Measurements from ENCODE around the gene IGFALS. TPM values are rescaled to one million over a fixed set of nuclear protein-coding genes. Genes with fewer than 3 reads are reported as not detected.
A peak's percentile ranks its signal among the peaks of the same experiment; 100 is the strongest.

IGFALS gene
- total RNA-seq, 6 donors from 2014 or later = 1.0 to 11.5 (median 3.1) TPM

GRCh38 chr16:1776991-1777374, 16.5 kb downstream of the IGFALS start:
- no peaks in the 10 kb centered on the region for H3K9me3 ChIP-seq
- DNase-seq = peak in 1 of 2 donors; percentile 84

GRCh38 chr16:1776672-1776955, 16.9 kb downstream of the IGFALS start:
- H3K27ac ChIP-seq = no peak overlapping the region
- H3K27me3 ChIP-seq = no peaks in the 10 kb centered on the region
- DNase-seq (peak in 1 of 2 donors; percentile 65), ATAC-seq (ENCODE audit: low FRiP score in 2 of 2) (no peak)
- H3K4me1 ChIP-seq = peaks cover 32 to 49% (median 40%) of the 10 kb centered on the region in 4 donors
- H3K36me3 ChIP-seq = peaks cover 12 to 56% (median 48%) of the 10 kb centered on the region in 4 donors
- no peak overlapping the region for H3K4me3 ChIP-seq
- no peaks in the 10 kb centered on the region for H3K9me3 ChIP-seq
- 87 to 88% methylated on average over 12 to 13 of the region's 13 CpGs for WGBS, 2 donors
- TF ChIP-seq CTCF (IDR thresholded peaks at IDR 0.05) = no peak
- no peak for TF ChIP-seq POLR2A (IDR thresholded peaks at IDR 0.05)
- no peak for TF ChIP-seq POLR2AphosphoS5 (IDR thresholded peaks at IDR 0.05)

More at GRCh38 chr16:1776991-1777374, 16.5 kb downstream of the IGFALS start:
- TF ChIP-seq CTCF (IDR thresholded peaks at IDR 0.05) = no peak
- TF ChIP-seq POLR2A (IDR thresholded peaks at IDR 0.05) = no peak
- no peak for TF ChIP-seq EP300 (IDR thresholded peaks at IDR 0.05)
- no peak for TF ChIP-seq POLR2AphosphoS5 (IDR thresholded peaks at IDR 0.05)
- no peak overlapping the region for H3K27ac ChIP-seq
- H3K4me3 ChIP-seq = no peak overlapping the region
- peaks cover 12 to 56% (median 48%) of the 10 kb centered on the region in 4 donors for H3K36me3 ChIP-seq
- H3K4me1 ChIP-seq = peaks cover 29 to 49% (median 39%) of the 10 kb centered on the region in 4 donors
- ATAC-seq (ENCODE audit: low FRiP score in 2 of 2) = no peak
- no peaks in the 10 kb centered on the region for H3K27me3 ChIP-seq
- 86 to 93% methylated on average over 14 to 20 of the region's 22 CpGs for WGBS, 2 donors

GRCh38 chr16:1775846-1776671, 17.4 kb downstream of the IGFALS start:
- peaks cover 12 to 56% (median 48%) of the 10 kb centered on the region in 4 donors for H3K36me3 ChIP-seq
- no peak for ATAC-seq (ENCODE audit: low FRiP score in 2 of 2)

GRCh38 chr16:1775006-1775845, 18.3 kb downstream of the IGFALS start:
- H3K27ac ChIP-seq = no peak overlapping the region
- H3K4me1 ChIP-seq = peaks cover 26 to 49% (median 35%) of the 10 kb centered on the region in 4 donors
- no peaks in the 10 kb centered on the region for H3K27me3 ChIP-seq
- no peak for TF ChIP-seq POLR2AphosphoS5 (IDR thresholded peaks at IDR 0.05)
- TF ChIP-seq POLR2A (IDR thresholded peaks at IDR 0.05) = no peak
- TF ChIP-seq EP300 (IDR thresholded peaks at IDR 0.05) = no peak
- no peak for TF ChIP-seq CTCF (IDR thresholded peaks at IDR 0.05)
- WGBS, 2 donors = 96% methylated on average over 8 to 26 of the region's 30 CpGs
- H3K4me3 ChIP-seq = no peak overlapping the region
- DNase-seq (peak in 1 of 2 donors; percentile 77), ATAC-seq (ENCODE audit: low FRiP score in 2 of 2) (no peak)
- H3K9me3 ChIP-seq = no peaks in the 10 kb centered on the region
- peaks cover 12 to 51% (median 46%) of the 10 kb centered on the region in 4 donors for H3K36me3 ChIP-seq

More at GRCh38 chr16:1775846-1776671, 17.4 kb downstream of the IGFALS start:
- H3K4me3 ChIP-seq = no peak overlapping the region
- DNase-seq = peak in 1 of 2 donors; percentile 73
- WGBS, 2 donors = 80 to 87% methylated on average over 1 to 21 of the region's 28 CpGs
- no peaks in the 10 kb centered on the region for H3K27me3 ChIP-seq
- peaks cover 27 to 47% (median 35%) of the 10 kb centered on the region in 4 donors for H3K4me1 ChIP-seq
- no peak overlapping the region for H3K27ac ChIP-seq
- TF ChIP-seq POLR2AphosphoS5 (IDR thresholded peaks at IDR 0.05) (no peak), EP300 (IDR thresholded peaks at IDR 0.05) (no peak), CTCF (IDR thresholded peaks at IDR 0.05) (no peak), POLR2A (IDR thresholded peaks at IDR 0.05) (no peak)
- H3K9me3 ChIP-seq = no peaks in the 10 kb centered on the region
